ENCODE measurements around the gene EVA1A. TPM values are rescaled to one million over a fixed set of nuclear protein-coding genes. Genes with fewer than 3 reads are reported as not detected.

Gene EVA1A
- total and polyA plus RNA-seq, 8 donors = 1.3 to 4.7 (median 2.4) TPM; not detected in 3

GRCh38 chr2:75466708-75467311 is 93.9 kb downstream of the EVA1A start:
- Histone ChIP-seq H3K4me3 (no peak overlapping the region), H3K4me1 (no peaks in the 10 kb centered on the region), H3K27me3 (peaks cover 0 to 12% (median 0%) of the 10 kb centered on the region in 3 donors), H3K9me3 (no peaks in the 10 kb centered on the region), H3K27ac (no peak overlapping the region), H3K36me3 (no peaks in the 10 kb centered on the region)
- 38 to 61% (median 43%) methylated on average over 3 of the region's 3 CpGs for WGBS, 5 donors
- DNase-seq = peak; percentile 39 to 43
- no peak for TF ChIP-seq EP300 (IDR thresholded peaks at IDR 0.05)
- TF ChIP-seq CTCF (IDR thresholded peaks at IDR 0.05) = peak in 3 of 7 experiments; percentile 13 to 32 (median 28)
- intact Hi-C loops (cut with DNase I; ENCODE audit: low total_unique reads) = no loop called here

GRCh38 chr2:75465317-75465984 is 95.3 kb downstream of the EVA1A start:
- H3K4me1 ChIP-seq = no peaks in the 10 kb centered on the region
- intact Hi-C loops (cut with DNase I; ENCODE audit: low total_unique reads) = no loop called here
- no peaks in the 10 kb centered on the region for H3K9me3 ChIP-seq
- 42 to 81% (median 64%) methylated on average over 1 of the region's 1 CpG for WGBS, 5 donors
- H3K27me3 ChIP-seq = peaks cover 0 to 12% (median 0%) of the 10 kb centered on the region in 3 donors
- DNase-seq = peak in 1 of 2 donors; percentile 56
- no peak overlapping the region for H3K4me3 ChIP-seq
- no peaks in the 10 kb centered on the region for H3K36me3 ChIP-seq
- no peak overlapping the region for H3K27ac ChIP-seq
- no peak for TF ChIP-seq POLR2AphosphoS5 (IDR thresholded peaks at IDR 0.05)
- no peak for TF ChIP-seq CTCF (IDR thresholded peaks at IDR 0.05)
- TF ChIP-seq EP300 (IDR thresholded peaks at IDR 0.05) = no peak
- TF ChIP-seq POLR2A (IDR thresholded peaks at IDR 0.05) = no peak

- H3K36me3 ChIP-seq = no peaks in the 10 kb centered on the region
- intact Hi-C loops (cut with DNase I; ENCODE audit: low total_unique reads) = no loop called here
- WGBS, 5 donors = 37 to 47% (median 40%) methylated on average over 4 of the region's 4 CpGs
- no peak overlapping the region for H3K27ac ChIP-seq
- H3K4me3 ChIP-seq = no peak overlapping the region
- TF ChIP-seq POLR2A (IDR thresholded peaks at IDR 0.05) (no peak), CTCF (IDR thresholded peaks at IDR 0.05) (peak in 3 of 7 experiments; percentile 27 to 42 (median 40)), POLR2AphosphoS5 (IDR thresholded peaks at IDR 0.05) (no peak), EP300 (IDR thresholded peaks at IDR 0.05) (no peak)
- peak in 1 of 2 donors; percentile 53 for DNase-seq
- no peaks in the 10 kb centered on the region for H3K4me1 ChIP-seq
- no peaks in the 10 kb centered on the region for H3K9me3 ChIP-seq
- H3K27me3 ChIP-seq = peaks cover 0 to 12% (median 0%) of the 10 kb centered on the region in 3 donors
Observed at GRCh38 chr2:75464348-75464946, 96.3 kb downstream of the EVA1A start.

- Histone ChIP-seq H3K4me1 (no peaks in the 10 kb centered on the region), H3K27me3 (peaks cover 0 to 20% (median 0%) of the 10 kb centered on the region in 3 donors), H3K9me3 (no peaks in the 10 kb centered on the region), H3K4me3 (no peak overlapping the region), H3K36me3 (no peaks in the 10 kb centered on the region), H3K27ac (no peak overlapping the region)
- WGBS, 5 donors = 21 to 35% (median 34%) methylated on average over 4 of the region's 4 CpGs
- intact Hi-C loops (cut with DNase I; ENCODE audit: low total_unique reads) = no loop called here
- DNase-seq = no peak
- TF ChIP-seq EP300 (IDR thresholded peaks at IDR 0.05) = no peak
- no peak for TF ChIP-seq POLR2A (IDR thresholded peaks at IDR 0.05)
- TF ChIP-seq CTCF (IDR thresholded peaks at IDR 0.05) = no peak
Observed at GRCh38 chr2:75462721-75463120, 98.0 kb downstream of the EVA1A start.

All from stomach (tissue), 9 donors.